H9 (cell line): ENCODE results near the gene HTD2. TPM values are rescaled to one million over a fixed set of nuclear protein-coding genes. Genes with fewer than 3 reads are reported as not detected.

Experiments used
- DNase-seq: peaks from one replicate; pipeline ENCODE4 v3.0.0-alpha.2; 2017
- H2AFZ ChIP-seq: one replicate; pipeline ENCODE4 v1.6.1; 2013; ENCODE audit warnings: mild to moderate bottlenecking, low read length, control low read depth, moderate library complexity
- H2AK5ac ChIP-seq: 2 replicates; pipeline ENCODE4 v1.6.1; 2013; ENCODE audit warnings: low read length, control low read depth, mixed read lengths; ENCODE audit not compliant: insufficient read length
- H2BK120ac ChIP-seq: one replicate; pipeline ENCODE4 v1.6.1; 2013; ENCODE audit warnings: low read depth, mild to moderate bottlenecking, low read length, control low read depth, inconsistent platforms; ENCODE audit not compliant: poor library complexity, severe bottlenecking
- H2BK12ac ChIP-seq: 2 replicates; pipeline ENCODE4 v1.6.1; 2013; ENCODE audit warnings: low read length, control low read depth, mixed read lengths, low read depth; ENCODE audit not compliant: insufficient read length
- H2BK15ac ChIP-seq: 2 replicates; pipeline ENCODE4 v1.6.1; 2013; ENCODE audit warnings: low read depth, low read length, control low read depth
- H2BK20ac ChIP-seq: one replicate; pipeline ENCODE4 v1.6.1; 2013; ENCODE audit warnings: low read depth, mild to moderate bottlenecking, low read length, control low read depth, inconsistent platforms; ENCODE audit not compliant: poor library complexity, severe bottlenecking
- H2BK5ac ChIP-seq: 2 replicates; pipeline ENCODE4 v1.6.1; 2013; ENCODE audit warnings: low read length, control low read depth, mixed read lengths; ENCODE audit not compliant: insufficient read length
- H3K14ac ChIP-seq: 2 replicates; pipeline ENCODE4 v1.6.1; 2013; ENCODE audit warnings: low read length, control low read depth; ENCODE audit not compliant: insufficient read depth
- H3K18ac ChIP-seq: 2 replicates; pipeline ENCODE4 v1.6.1; 2013; ENCODE audit warnings: low read depth, mild to moderate bottlenecking, mixed read lengths, low read length, control low read depth; ENCODE audit not compliant: insufficient read length
- H3K23ac ChIP-seq: 2 replicates; pipeline ENCODE4 v1.6.1; 2013; ENCODE audit warnings: low read length, control low read depth, mixed read lengths, low read depth; ENCODE audit not compliant: insufficient read length
- H3K23me2 ChIP-seq: 2 replicates; pipeline ENCODE4 v1.6.1; 2013; ENCODE audit warnings: low read depth, mild to moderate bottlenecking, mixed read lengths, low read length, control low read depth; ENCODE audit not compliant: insufficient read length, poor library complexity, severe bottlenecking
- H3K27ac ChIP-seq: 2 replicates; pipeline ENCODE4 v1.5.1; 2013; ENCODE audit warnings: low read length, control low read depth, mixed read lengths, low read depth; ENCODE audit not compliant: insufficient read length
- H3K27me3 ChIP-seq: 2 replicates; pipeline ENCODE4 v1.6.1; 2013; ENCODE audit warnings: low read length, control low read depth, inconsistent platforms; ENCODE audit not compliant: insufficient read depth
- H3K4ac ChIP-seq: 2 replicates; pipeline ENCODE4 v1.6.1; 2013; ENCODE audit warnings: low read depth, mild to moderate bottlenecking, control low read depth, inconsistent platforms, low read length, moderate library complexity
- H3K4me1 ChIP-seq: 2 replicates; pipeline ENCODE4 v1.6.1; 2013; ENCODE audit warnings: low read length, control low read depth, inconsistent platforms; ENCODE audit not compliant: insufficient read depth
- H3K4me2 ChIP-seq: 2 replicates; pipeline ENCODE4 v1.6.1; 2013; ENCODE audit warnings: low read length, control low read depth, mixed read lengths; ENCODE audit not compliant: insufficient read length, insufficient read depth
- H3K56ac ChIP-seq: 2 replicates; pipeline ENCODE4 v1.6.1; 2013; ENCODE audit warnings: low read depth, mild to moderate bottlenecking, mixed read lengths, low read length, control low read depth; ENCODE audit not compliant: insufficient read length
- H3K79me1 ChIP-seq: 2 replicates; pipeline ENCODE4 v1.6.1; 2013; ENCODE audit warnings: low read depth, mild to moderate bottlenecking, moderate library complexity, low read length, control low read depth, inconsistent platforms; ENCODE audit not compliant: insufficient read depth, poor library complexity, severe bottlenecking
- H3K79me2 ChIP-seq: 2 replicates; pipeline ENCODE4 v1.6.1; 2013; ENCODE audit warnings: low read length, control low read depth, inconsistent platforms; ENCODE audit not compliant: insufficient read depth
- H3K9ac ChIP-seq: 2 replicates; pipeline ENCODE4 v1.6.1; 2013; ENCODE audit warnings: low read length, control low read depth, mixed read lengths; ENCODE audit not compliant: insufficient read length; ENCODE audit errors: extremely low read depth
- H3K9me3 ChIP-seq: one replicate; pipeline ENCODE4 v1.6.1; 2013; ENCODE audit warnings: low read depth, low read length, inconsistent platforms; ENCODE audit not compliant: control insufficient read depth
- H3T11ph ChIP-seq: one replicate; pipeline ENCODE4 v1.6.1; 2013; ENCODE audit warnings: mild to moderate bottlenecking, low read length, control low read depth, inconsistent platforms
- H4K20me1 ChIP-seq: one replicate; pipeline ENCODE4 v1.6.1; 2013; ENCODE audit not compliant: control insufficient read depth, insufficient read length, insufficient read depth
- H4K5ac ChIP-seq: 2 replicates; pipeline ENCODE4 v1.6.1; 2013; ENCODE audit warnings: low read depth, mild to moderate bottlenecking, mixed read lengths, low read length, control low read depth; ENCODE audit not compliant: insufficient read length
- H4K8ac ChIP-seq: replicated peaks from 2 replicates; pipeline ENCODE4 v1.6.1; 2013; ENCODE audit warnings: low read length, control low read depth, mixed read lengths, low read depth; ENCODE audit not compliant: insufficient read length
- H4K91ac ChIP-seq: 2 replicates; pipeline ENCODE4 v1.6.1; 2013; ENCODE audit warnings: low read depth, mild to moderate bottlenecking, moderate library complexity, mixed read lengths, low read length, control low read depth; ENCODE audit not compliant: insufficient read length
- H3K27ac Mint-ChIP-seq, 3 experiments: 2 replicates in 2 of 3; 3 replicates in 1 of 3; pipeline ENCODE4 v1.8.0; 2020 to 2021; ENCODE audit warnings: mixed read lengths in 3 of 3, mild to moderate bottlenecking in 1 of 3, moderate library complexity in 1 of 3
- H3K27me3 Mint-ChIP-seq: 2 replicates; pipeline ENCODE4 v1.8.0; 2021; ENCODE audit warnings: low read depth, mild to moderate bottlenecking, moderate library complexity, mixed read lengths
- H3K36me3 Mint-ChIP-seq, 3 experiments: 2 replicates in 2 of 3; 3 replicates in 1 of 3; pipeline ENCODE4 v1.8.0; 2020 to 2021; ENCODE audit warnings: low read depth in 3 of 3, mixed read lengths in 3 of 3; ENCODE audit not compliant: insufficient read depth in 1 of 3
- H3K4me1 Mint-ChIP-seq, 2 experiments: 2 replicates each; pipeline ENCODE4 v1.8.0; 2020; ENCODE audit warnings: mixed read lengths in 2 of 2
- H3K4me3 Mint-ChIP-seq, 2 experiments: 2 replicates in 1 of 2; 3 replicates in 1 of 2; pipeline ENCODE4 v1.8.0; 2020 to 2021; ENCODE audit warnings: mild to moderate bottlenecking in 2 of 2, mixed read lengths in 2 of 2, moderate library complexity in 1 of 2
- H3K9me3 Mint-ChIP-seq, 2 experiments: 2 replicates in 1 of 2; 3 replicates in 1 of 2; pipeline ENCODE4 v1.8.0; 2020; ENCODE audit warnings: mild to moderate bottlenecking in 2 of 2, mixed read lengths in 2 of 2, moderate library complexity in 1 of 2
- CTCF ChIP-seq: fragments of 200-600 bp; sonication (generic); conservative IDR thresholded peaks from 3 replicates; pipeline ENCODE4 v1.8.0; 2021; ENCODE audit warnings: antibody characterized with exemption, mild to moderate bottlenecking
- WGBS: extraction: QIAGEN DNeasy Blood & Tissue Kit; methylation state at CpG from one replicate; pipeline ENCODE4 v1.1.7; 2013; ENCODE audit warnings: missing lambda C conversion rate, low lambda C conversion rate, mixed read lengths; ENCODE audit not compliant: insufficient read length; ENCODE audit errors: extremely low coverage; 5-methylcytosine and 5-hydroxymethylcytosine counted together
- total RNA-seq: library from RNA; stranded (reverse); gene quantifications from 2 replicates; pipeline ENCODE4 v1.2.1, GENCODE V29; 2021

HTD2 gene
- total RNA-seq, 1 experiment from 2014 or later: 13.4 TPM

- Histone ChIP-seq H2AFZ (no peak overlapping the region), H2AK5ac (no peak overlapping the region), H3K18ac (no peak overlapping the region), H3K23ac (no peak overlapping the region), H3K79me1 (no peaks in the 10 kb centered on the region), H2BK15ac (no peak overlapping the region), H3K4me1 (no peaks in the 10 kb centered on the region), H3K56ac (no peak overlapping the region), H4K91ac (no peak overlapping the region), H3K9ac (no peak overlapping the region), H3K9me3 (no peaks in the 10 kb centered on the region), H3K14ac (no peak overlapping the region), H2BK12ac (no peak overlapping the region), H3K79me2 (no peaks in the 10 kb centered on the region), H4K8ac (no peak overlapping the region), H2BK5ac (no peak overlapping the region), H3K4ac (no peak overlapping the region), H3T11ph (no peak overlapping the region), H3K27ac (no peak overlapping the region), H3K27me3 (no peaks in the 10 kb centered on the region), H4K20me1 (no peaks in the 10 kb centered on the region), H2BK20ac (no peak overlapping the region), H3K23me2 (no peaks in the 10 kb centered on the region), H4K5ac (no peak overlapping the region), H3K4me2 (no peak overlapping the region), H2BK120ac (no peak overlapping the region)
- H3K36me3 Mint-ChIP-seq: peaks cover 5 to 19% (median 9%) of the 10 kb centered on the region in 3 experiments; a peak in 5 of 7 replicates
- peaks cover 5 to 10% of the 10 kb centered on the region in 2 experiments; a peak in 4 of 5 replicates for H3K9me3 Mint-ChIP-seq
- H3K27ac Mint-ChIP-seq: no peak overlapping the region
- no peak for TF ChIP-seq CTCF
- WGBS: no CpG with 5 or more reads among the region's 7 CpGs
- H3K4me1 Mint-ChIP-seq: no peaks in the 10 kb centered on the region
- H3K4me3 Mint-ChIP-seq: no peak overlapping the region
- H3K27me3 Mint-ChIP-seq: no peaks in the 10 kb centered on the region; the same call in 1 of the 2 replicates
- DNase-seq: no peak
These were observed 25.3 kb upstream of the HTD2 start for GRCh38 chr3:58281069-58281468.
